ENCODE data around the gene KIR2DL1.
"Not testable (repeated sequence)": the region's sequence is repeated elsewhere in the genome, so short reads cannot be mapped to it uniquely, and the experiment has no call there.

Gene KIR2DL1

DNA sequence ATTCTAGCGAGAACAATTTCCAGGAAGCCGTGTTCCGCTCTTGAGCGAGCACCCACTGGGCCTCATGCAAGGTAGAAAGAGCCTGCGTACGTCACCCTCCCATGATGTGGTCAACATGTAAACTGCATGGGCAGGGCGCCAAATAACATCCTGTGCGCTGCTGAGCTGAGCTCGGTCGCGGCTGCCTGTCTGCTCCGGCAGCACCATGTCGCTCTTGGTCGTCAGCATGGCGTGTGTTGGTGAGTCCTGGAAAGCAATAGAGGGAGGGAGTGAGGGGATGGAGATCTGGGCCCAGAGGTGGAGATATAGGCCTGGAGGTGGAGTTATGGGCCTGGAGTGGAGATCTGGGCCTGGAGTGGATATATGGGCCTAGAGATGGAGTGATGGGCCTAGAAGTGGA is at the start of gene KIR2DL1:
TSS of gene KIR2DL1 (plus strand) at position 148 of the 400 bp plus-strand sequence. CDS start at position 206, 58 bp downstream.
- not testable (repeated sequence) for DNase-seq

DNA sequence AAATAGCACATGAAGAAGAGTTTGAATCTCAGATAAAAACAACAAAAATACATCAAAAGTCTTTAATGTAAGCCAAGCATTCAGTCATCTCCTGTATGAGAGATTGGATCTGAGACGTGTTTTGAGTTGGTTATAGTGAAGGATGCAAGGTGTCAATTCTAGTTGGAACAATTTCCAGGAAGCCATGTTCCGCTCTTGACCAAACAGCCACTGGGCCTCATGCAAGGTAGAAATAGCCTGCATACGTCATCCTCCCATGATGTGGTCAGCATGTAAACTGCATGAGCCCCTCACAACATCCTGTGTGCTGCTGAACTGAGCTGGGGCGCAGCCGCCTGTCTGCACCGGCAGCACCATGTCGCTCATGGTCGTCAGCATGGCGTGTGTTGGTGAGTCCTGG is 45.5 kb upstream of the KIR2DL1 start, which contains the start of gene KIR3DL3:
TSS of gene KIR3DL3 (plus strand) at position 301 of the 400 bp plus-strand sequence. CDS start at position 356, 55 bp downstream.
- no peak for DNase-seq

DNA sequence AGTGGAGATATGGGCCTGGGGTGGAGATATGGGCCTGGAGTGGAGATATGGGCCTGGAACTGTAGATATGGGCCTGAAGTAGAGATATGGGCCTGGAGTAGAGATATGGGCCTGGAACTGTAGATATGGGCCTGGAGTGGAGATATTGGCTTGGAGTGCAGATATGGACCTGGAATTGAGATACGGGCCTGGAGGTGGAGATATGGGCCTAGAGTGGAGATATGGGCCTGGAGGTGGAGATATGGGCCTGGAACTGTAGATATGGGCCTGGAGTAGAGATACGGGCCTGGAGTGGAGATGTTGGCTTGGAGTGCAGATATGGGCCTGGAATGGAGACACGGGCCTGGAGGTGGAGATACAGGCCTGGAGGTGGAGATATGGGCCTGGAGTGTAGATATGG is 44.9 kb upstream of the KIR2DL1 start:
- no peak for DNase-seq

DNA sequence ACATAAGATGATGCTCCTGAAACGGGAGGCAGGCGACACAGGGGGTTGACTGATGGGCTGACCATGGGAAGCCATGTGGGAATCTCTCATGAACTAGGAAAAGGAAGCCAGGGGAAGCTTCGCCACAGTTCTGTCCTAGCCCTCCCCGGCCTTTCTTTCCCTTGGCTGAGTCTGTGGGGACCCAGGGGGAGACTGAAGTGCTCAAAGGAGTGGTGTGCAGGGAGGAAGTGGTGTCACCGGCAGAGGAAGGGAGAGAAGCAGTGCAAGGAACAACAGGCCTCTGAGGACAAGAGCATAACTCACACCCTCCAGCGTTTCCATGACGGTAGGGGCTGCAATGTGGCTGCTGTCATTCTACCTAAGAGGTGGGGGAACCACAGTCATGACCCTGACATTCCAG is 44.3 kb upstream of the KIR2DL1 start:
- DNase-seq: no peak

DNA sequence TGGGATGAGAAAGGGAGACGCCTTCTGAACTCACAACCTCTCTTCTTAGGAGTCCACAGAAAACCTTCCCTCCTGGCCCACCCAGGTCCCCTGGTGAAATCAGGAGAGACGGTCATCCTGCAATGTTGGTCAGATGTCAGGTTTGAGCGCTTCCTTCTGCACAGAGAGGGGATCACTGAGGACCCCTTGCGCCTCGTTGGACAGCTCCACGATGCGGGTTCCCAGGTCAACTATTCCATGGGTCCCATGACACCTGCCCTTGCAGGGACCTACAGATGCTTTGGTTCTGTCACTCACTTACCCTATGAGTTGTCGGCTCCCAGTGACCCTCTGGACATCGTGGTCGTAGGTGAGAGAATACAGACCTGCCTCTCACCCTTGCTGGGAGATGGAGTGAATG is 42.0 kb upstream of the KIR2DL1 start:
- DNase-seq: no peak

DNA sequence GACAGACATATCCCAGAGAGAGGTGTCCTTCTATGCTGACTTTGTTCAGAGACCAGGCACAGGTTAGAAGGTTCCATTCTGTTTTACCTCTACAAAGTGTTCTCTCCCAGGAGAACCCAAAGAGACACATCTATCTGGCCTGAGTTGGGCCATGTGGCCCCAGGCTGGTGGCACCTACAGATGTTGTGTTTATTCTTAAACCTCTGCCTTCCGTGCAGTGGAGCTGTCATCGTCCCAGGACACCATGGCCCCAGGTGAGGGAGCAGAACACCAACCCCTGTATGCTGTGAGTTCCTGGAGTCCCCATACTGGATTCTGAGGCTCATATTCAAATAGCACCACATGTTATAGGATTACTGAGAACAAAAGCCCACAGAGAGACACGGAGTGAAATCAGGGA is 41.4 kb upstream of the KIR2DL1 start:
- DNase-seq: no peak

DNA sequence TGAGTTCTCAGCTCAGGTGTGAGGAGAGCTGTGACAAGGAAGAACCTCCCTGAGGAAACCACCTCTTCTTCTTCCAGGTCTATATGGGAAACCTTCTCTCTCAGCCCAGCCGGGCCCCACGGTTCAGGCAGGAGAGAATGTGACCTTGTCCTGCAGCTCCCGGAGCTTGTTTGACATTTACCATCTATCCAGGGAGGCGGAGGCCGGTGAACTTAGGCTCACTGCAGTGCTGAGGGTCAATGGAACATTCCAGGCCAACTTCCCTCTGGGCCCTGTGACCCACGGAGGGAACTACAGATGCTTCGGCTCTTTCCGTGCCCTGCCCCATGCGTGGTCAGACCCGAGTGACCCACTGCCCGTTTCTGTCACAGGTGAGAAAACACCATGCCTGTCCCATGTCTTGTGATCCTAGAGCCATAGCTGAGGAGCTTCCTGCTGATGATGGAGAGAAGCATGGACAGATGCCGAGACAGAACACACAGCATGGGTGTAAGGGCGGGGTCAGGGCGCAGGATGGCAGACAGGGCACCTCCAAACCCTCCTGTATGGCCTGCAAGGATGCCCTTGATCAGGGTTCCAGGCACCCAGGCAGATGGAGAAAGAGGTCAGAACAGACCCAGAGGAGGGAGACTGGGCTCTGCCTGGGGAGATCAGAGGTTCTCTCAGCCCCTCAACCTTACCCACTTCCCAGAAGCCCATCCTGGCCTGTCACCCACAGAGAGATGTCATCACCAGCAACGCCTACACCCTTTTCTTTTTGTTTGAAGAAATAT is 40.0 kb upstream of the KIR2DL1 start:
- DNase-seq: no peak

DNA sequence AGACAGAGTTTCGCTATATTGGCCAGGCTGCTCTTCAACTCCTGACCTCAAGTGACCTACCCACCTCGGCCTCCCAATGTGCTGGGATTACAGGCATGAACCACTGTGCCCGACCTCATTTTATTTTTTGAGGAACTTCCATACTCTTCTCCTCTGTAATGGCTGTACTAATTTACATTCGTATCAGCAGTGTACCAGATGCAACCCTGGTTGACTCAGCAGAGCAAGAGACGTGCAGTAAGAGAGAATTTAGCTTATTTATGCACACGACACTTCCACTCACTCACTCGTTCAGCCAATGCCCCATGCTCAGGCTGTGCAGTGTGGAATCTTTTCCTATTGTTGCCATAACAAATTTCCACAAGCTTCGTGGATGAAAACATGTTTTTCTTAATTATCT is 38.4 kb upstream of the KIR2DL1 start:
- no peak for DNase-seq

DNA sequence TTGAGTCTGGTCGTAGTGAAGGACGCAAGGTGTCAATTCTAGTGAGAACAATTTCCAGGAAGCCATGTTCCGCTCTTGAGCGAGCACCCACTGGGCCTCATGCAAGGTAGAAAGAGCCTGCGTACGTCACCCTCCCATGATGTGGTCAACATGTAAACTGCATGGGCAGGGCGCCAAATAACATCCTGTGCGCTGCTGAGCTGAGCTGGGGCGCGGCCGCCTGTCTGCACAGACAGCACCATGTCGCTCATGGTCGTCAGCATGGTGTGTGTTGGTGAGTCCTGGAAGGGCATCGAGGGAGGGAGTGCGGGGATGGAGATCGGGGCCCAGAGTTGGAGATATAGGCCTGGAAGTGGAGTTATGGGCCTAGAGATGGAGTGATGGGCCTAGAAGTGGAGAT is 31.3 kb upstream of the KIR2DL1 start, which contains the start of gene KIR2DL3:
TSS of gene KIR2DL3 (plus strand) at position 208 of the 400 bp plus-strand sequence. CDS start at position 241, 33 bp downstream.
- not testable (repeated sequence) for DNase-seq

DNA sequence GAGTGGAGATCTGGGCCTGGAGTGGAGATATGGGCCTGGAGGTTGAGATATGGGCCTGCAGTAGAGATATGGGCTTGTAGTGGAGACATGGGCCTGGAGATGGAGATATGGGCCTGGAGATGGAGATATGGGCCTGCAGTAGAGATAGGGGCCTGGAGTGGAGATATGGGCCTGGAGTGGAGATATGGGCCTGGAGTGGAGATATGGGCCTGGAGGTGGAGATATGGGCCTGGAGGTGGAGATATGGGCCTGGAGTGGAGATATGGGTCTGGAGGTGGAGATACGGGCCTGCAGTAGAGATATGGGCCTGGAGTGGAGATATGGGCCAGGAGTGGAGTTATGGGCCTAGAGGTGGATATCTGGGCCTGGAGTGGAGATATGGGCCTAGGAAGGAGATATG is 30.9 kb upstream of the KIR2DL1 start:
- DNase-seq: no peak

DNA sequence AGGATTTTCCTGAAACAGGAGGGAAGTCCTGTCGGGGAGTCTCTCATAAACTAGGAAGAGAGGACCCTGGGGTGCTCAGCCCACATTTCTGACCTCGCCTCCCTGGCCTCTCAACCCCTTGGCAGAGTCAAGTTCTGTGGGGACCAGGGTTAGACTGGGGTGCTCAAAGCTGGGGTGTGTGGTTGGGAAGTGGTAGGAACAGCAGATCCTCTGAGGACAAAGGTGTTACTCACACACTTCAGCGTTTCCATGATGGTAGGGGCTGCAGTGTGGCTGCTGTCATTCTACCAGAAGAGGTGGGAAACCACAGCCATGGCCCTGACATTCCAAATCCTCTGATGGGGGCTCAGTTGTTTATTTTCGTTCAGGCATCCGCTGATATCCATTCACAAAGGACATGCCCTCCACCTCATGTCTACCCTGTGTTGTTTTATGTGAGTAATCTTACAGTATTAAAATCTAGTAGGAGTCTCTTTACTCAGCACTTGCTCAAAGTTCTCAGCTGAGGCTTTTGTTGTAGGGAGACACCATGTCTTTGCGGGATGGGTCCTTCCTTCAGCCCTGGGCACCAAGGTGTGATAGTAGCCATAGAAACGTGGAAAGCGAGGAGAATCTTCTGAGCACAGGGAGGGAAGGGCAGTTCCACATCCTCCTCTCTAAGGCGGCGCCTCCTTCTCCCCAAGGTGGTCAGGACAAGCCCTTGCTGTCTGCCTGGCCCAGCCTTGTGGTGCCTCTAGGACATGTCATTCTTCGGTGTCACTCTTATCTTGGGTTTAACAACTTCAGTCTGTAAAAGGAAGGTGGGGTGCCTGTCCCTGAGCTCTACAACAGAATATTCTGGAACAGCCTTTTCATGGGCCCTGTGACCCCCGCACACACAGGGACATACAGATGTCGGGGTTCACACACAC is 29.8 kb upstream of the KIR2DL1 start:
- no peak for DNase-seq

DNA sequence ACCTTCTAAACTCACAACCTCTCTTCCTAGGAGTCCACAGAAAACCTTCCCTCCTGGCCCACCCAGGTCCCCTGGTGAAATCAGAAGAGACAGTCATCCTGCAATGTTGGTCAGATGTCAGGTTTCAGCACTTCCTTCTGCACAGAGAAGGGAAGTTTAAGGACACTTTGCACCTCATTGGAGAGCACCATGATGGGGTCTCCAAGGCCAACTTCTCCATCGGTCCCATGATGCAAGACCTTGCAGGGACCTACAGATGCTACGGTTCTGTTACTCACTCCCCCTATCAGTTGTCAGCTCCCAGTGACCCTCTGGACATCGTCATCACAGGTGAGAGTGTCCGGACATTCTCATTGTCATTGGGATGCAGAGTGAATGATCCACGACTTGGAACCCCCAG is 27.6 kb upstream of the KIR2DL1 start:
- not testable (repeated sequence) for DNase-seq

DNA sequence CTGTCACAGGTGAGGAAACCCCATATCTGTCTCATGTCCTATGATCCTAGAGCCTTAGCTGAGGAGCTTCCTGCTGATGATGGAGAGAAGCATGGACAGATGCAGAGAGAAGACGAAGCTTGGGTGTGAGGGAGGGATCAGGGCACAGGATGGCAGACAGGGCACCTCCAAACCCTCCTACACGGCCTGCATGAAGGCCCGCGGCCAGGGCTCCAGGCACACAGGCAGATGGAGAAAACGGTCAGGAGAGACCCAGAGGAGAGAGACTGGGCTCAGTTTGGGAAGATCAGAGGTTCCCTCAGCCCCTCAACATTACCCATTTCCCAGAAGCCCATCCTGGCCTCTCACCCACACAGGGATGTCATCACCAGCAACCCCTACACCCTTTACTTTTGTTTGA is 25.5 kb upstream of the KIR2DL1 start:
- DNase-seq: not testable (repeated sequence)

DNA sequence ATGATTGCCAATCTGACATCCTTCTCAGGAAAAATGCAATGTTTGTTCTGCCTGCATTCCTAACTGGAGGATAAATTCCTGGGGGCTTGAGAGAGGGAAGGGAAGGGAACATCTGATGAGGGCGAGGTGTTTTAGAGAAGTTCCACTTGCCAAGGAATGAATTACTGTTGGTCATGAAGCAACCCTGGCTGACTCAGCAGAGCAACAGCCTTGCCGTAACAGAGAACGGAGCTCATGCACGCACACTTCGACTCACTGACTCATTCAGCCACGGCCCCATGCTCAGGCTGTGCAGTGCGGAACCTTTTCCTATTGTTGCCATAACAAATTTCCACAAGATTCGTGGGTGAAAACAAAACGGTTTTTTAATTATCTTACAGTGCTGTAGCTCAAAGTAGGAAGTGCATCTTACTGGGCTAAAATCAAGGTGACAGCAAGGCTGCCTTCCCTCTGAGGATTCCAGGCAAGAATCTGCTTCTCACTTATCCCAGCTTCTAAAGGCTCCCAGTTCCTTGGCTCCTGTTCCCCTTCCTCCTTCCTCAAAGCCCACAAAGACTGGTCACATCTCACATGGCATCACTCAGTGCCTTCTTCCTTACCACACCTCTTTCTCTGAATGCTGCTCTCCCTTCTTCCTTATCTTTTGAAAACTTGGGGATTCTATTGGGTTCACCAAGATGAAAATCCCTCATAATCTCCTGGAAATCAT is 21.8 kb upstream of the KIR2DL1 start:
- DNase-seq: not testable (repeated sequence)

DNA sequence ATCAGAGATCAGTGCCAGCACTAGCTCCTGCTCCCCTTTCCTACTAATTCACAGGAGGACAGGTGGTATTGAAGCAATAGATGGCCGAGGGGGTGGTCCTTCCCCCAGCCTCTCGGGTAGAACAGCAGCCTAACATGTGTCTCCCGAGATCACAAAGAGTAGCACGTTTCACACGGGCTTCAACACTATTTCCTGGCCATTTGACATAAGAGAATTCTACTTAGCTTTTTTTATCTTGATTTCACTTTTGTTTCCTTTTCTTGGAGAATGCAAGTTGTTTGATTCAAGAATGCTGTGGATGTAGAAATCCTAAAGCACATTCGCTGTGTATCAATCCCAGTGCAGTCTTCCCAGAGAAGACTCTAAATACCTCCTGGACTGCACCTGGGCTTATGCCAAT is 19.3 kb upstream of the KIR2DL1 start:
- DNase-seq: not testable (repeated sequence)

DNA sequence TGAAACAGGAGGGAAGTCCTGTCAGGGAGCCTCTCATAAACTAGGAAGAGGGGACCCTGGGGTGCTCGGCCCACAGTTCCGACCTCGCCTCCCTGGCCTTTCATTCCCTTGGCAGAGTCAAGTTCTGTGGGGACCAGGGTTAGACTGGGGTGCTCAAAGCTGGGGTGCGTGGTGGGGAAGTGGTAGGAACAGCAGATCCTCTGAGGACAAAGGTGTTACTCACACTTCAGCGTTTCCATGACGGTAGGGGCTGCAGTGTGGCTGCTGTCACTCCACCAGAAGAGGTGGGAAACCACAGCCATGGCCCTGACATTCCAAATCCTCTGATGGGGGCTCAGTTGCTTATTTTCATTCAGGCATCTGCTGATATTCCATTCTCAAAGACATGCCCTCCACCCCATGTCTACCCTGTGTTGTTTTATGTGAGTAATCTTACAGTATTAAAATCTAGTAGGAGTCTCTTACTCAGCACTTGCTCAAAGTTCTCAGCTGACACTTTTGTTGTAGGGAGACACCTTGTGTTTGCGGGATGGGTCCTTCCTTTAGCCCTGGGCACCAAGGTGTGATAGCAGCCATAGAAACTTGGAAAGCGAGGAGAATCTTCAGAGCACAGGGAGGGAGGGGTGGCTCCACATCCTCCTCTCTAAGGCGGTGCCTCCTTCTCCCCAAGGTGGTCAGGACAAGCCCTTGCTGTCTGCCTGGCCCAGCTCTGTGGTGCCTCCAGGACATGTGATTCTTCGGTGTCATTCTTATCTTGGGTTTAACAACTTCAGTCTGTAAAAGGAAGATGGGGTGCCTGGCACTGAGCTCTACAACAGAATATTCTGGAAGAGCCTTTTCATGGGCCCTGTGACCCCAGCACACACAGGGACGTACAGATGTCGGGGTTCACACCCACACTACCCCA is 13.1 kb upstream of the KIR2DL1 start:
- not testable (repeated sequence) for DNase-seq

DNA sequence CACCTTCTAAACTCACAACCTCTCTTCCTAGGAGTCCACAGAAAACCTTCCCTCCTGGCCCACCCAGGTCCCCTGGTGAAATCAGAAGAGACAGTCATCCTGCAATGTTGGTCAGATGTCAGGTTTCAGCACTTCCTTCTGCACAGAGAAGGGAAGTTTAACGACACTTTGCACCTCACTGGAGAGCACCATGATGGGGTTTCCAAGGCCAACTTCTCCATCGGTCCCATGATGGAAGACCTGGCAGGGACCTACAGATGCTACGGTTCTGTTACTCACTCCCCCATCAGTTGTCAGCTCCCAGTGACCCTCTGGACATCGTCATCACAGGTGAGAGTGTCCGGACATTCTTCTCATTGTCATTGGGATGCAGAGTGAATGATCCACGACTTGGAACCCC is 11.0 kb upstream of the KIR2DL1 start:
- not testable (repeated sequence) for DNase-seq

DNA sequence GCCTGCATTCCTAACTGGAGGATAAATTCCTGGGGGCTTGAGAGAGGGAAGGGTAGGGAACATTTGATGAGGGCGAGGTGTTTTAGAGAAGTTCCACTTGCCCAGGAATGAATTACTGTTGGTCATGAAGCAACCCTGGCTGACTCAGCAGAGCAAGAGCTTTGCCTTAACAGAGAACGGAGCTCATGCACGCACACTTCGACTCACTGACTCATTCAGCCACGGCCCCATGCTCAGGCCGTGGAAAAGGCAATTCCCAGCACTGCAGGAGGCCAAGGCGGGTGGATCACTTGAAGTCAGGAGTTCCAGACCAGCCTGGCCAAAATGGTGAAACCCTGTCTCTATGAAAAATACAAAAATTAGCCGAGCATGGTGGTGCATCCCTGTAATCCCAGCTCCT is 5.4 kb upstream of the KIR2DL1 start:
- not testable (repeated sequence) for DNase-seq

DNA sequence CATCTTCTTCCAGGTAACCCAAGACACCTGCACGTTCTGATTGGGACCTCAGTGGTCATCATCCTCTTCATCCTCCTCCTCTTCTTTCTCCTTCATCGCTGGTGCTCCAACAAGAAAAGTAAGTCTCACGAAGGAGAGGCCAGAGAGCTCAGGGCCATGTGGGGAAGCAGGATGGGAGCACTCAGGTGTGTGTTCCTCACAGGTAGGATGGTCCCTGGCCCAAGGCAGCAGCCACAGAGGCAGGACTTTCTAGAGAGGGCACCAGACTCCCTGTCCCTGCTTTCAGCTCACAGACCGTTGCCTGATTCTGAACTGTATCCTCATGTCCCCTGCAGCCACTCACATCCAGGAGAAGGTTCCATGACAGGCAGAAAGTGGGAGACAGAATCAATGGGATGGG is 3.1 kb upstream of the KIR2DL1 start:
- not testable (repeated sequence) for DNase-seq

DNA sequence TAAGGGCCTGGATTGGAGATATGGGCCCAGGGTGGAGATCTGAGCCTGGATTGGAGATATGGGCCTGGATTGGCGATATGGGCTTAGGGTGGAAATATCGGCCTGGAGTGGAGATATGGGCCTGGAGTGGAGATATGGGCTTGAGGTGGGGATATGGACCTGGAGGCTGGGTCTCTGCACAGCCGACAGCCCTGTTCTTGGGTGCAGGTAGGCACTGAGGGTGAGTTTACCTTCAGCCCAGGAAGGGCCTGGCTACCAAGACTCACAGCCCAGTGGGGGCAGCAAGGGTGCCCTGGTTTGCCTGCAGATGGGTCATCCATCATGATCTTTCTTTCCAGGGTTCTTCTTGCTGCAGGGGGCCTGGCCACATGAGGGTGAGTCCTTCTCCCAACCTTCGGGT is 918 bp downstream of the KIR2DL1 start:
- DNase-seq: not testable (repeated sequence)

DNA sequence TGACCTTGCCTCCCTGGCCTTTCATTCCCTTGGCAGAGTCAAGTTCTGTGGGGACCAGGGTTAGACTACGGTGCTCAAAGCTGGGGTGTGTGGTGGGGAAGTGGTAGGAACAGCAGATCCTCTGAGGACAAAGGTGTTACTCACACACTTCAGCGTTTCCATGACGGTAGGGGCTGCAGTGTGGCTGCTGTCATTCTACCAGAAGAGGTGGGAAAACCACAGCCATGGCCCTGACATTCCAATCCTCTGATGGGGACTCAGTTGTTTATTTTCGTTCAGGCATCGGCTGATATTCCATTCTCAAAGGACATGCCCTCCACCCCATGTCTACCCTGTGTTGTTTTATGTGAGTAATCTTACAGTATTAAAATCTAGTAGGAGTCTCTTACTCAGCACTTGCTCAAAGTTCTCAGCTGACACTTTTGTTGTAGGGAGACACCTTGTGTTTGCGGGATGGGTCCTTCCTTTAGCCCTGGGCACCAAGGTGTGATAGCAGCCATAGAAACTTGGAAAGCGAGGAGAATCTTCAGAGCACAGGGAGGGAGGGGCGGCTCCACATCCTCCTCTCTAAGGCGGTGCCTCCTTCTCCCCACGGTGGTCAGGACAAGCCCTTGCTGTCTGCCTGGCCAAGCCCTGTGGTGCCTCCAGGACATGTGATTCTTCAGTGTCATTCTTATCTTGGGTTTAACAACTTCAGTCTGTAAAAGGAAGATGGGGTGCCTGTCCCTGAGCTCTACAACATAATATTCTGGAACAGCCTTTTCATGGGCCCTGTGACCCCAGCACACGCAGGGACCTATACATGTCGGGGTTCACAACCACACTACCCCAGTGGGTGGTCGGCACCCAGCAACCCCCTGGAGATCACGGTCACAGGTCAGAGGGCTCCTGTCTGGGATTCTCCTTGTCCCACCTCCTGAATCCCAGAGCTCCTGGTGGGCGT is 1.7 kb downstream of the KIR2DL1 start:
- DNase-seq: not testable (repeated sequence)
